ENCODE data around the gene LARGE2. TPM values are rescaled to one million over a fixed set of nuclear protein-coding genes. Genes with fewer than 3 reads are reported as not detected.

Gene LARGE2
- total RNA-seq, 2 donors from 2014 or later, result 3.9 to 7.9 TPM

DNA sequence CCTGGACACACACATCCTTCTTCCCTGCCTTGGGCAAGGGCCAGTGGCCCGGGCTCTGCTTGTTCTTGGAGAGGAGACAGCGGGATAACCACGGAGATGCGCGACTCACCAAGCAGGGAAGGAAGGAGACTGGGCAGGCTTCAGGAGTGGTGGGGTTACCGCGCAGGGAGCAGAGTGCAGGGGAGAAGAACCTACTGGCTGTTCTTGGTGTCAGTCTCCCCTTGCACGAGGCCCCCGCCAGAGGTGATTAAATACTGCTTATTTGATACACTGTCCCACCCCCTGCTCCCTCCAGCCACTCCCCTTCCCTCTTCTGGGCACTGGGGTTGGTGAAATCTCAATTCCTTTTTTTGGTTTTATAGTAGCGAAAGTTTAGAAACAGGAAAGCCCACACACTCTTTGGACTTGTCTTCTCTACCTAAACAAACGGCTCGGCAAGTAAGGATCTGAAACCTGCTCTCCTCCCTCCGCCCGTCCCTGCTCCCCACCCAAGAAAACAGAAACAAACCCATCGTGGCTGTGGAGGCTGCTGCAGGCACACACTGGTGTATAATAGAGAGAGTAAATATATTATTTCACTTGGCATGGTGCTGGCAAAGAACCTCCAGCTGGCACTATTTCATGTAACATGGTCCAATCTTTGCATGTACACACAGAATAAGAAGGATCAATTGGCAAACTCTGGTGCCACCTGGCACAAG lies 10.8 kb downstream of the LARGE2 start:
- H3K27ac Mint-ChIP-seq, result peak overlapping the region; percentile 43

DNA sequence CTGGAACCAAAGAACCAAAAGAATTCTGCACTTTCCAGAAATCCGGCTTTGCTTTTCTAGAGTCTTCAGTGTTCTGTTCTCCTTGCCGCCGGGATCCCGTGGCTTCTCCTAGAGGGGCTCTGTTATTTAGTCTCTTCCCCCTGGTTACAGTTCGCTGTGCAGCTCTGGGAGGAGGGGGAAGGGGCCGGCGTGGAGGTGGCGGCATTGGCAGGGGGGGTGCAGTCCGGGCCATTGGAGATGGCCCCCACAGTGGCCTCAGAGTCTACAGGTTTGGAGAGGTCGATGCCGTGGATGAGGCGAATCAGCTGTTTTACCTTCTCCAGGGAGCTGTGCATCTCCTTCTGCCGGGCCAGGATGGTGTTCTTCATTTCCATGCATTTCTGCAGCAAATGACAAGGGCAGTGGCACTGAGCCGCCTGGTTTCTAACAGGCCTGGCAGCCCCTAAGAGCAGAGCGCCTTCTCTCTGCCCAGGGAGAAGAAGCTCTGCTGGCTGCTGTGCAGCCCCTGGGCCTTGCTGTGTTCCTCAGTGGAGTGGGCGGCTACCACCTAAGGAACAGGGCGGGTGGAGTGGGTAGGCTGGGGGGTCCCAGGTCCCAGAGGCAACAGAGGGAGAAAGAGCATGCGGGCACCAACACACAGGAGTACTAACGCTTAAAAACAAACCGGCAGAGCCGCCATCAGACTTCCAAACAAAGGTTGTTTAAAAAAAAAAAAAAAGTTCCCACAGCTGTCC lies 11.6 kb downstream of the LARGE2 start:
- no peaks in the 10 kb centered on the region for H3K27me3 Mint-ChIP-seq
- no peak for ATAC-seq
- H3K36me3 Mint-ChIP-seq (ENCODE audit: low read depth), result no peaks in the 10 kb centered on the region
- H3K4me1 Mint-ChIP-seq, result peaks cover 27% of the 10 kb centered on the region
- H3K27ac Mint-ChIP-seq, result no peak overlapping the region
- H3K9me3 ChIP-seq (ENCODE audit: control insufficient read depth, low read length, poor library complexity, severe bottlenecking), result no peaks in the 10 kb centered on the region
- no peak overlapping the region for H3K4me3 Mint-ChIP-seq
- no peak for DNase-seq

More for the DNA sequence above, 10.8 kb downstream of the LARGE2 start:
- H3K4me3 Mint-ChIP-seq, result peak overlapping the region; percentile 3
- no peaks in the 10 kb centered on the region for H3K9me3 ChIP-seq (ENCODE audit: control insufficient read depth, low read length, poor library complexity, severe bottlenecking)
- ATAC-seq (peak; percentile 16), DNase-seq (no peak)
- H3K27me3 Mint-ChIP-seq, result no peaks in the 10 kb centered on the region
- peaks cover 29% of the 10 kb centered on the region for H3K4me1 Mint-ChIP-seq
- no peaks in the 10 kb centered on the region for H3K36me3 Mint-ChIP-seq (ENCODE audit: low read depth)

DNA sequence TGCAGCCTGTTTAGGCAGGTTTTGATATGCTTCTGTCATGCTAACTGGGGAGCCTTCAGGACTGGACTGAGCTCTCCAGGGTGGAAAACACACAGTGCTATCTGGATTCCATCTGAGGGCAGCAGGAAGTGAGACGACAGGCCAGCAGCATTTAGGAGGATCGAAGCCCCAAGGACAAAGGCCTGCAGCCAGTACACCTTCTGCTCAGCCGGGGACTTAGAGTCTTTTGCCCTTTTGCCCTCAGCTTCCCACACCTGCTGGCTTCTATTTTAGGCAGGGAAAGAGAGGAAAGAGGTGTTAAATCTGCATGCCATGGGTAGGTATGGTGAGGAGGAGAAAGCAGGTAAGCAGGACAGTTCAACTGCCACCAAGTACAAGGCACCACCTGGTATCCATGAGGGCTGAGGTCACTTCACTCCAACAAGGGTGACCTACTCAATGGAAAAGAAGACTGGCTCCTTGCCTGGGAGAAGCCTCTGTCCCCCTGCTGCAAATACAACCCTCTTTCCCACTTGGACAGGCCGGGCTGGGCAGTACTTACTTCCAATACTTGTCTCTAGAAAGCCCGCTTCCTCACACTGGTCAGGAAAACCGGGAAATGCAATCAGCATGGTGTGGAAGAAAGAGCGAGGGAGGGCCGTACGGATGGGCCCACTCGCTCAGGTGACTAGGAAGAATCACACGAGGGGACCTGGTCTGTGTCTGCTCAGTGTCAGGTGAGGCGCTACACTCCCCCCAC lies 12.3 kb downstream of the LARGE2 start:
- no peak for ATAC-seq
- no peak overlapping the region for H3K4me3 Mint-ChIP-seq
- H3K27ac Mint-ChIP-seq, result no peak overlapping the region
- H3K36me3 Mint-ChIP-seq (ENCODE audit: low read depth), result no peaks in the 10 kb centered on the region
- peaks cover 21% of the 10 kb centered on the region for H3K4me1 Mint-ChIP-seq
- H3K9me3 ChIP-seq (ENCODE audit: control insufficient read depth, low read length, poor library complexity, severe bottlenecking), result no peaks in the 10 kb centered on the region
- no peaks in the 10 kb centered on the region for H3K27me3 Mint-ChIP-seq
- DNase-seq, result no peak

DNA sequence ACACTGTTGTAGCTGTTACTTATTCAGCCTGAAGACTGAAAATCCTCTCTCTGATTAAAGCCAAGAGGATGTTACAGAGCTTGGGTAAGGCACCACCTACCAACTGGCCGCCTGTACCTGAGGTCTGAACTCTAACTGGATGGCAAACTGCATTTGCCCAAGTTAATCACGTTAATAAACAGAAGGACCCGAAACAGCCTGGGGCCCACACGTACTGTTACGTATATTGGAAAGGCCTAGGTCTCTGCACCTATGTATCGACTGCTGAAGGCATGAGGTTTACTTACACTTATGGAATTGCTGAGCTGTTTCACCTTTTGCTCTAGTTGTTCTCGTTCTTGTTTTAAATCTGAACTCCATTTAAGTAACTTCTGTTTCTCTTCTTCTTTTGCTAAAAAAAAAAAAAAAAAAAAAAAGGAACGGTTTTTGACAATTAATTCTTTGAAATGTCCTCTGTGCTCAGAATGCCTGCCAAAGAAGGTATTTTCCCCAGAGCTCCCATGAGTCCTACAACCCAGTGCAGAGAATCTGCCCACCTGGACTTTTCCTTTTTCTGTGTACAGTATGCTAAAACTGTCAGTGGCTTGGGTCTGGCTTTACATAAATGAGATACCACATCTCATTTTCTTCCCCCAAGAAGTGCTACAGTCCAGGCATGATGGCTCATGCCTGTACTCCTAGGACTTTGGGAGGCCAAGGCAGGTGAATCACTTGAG lies 13.1 kb downstream of the LARGE2 start:
- H3K27ac Mint-ChIP-seq, result no peak overlapping the region
- H3K36me3 Mint-ChIP-seq (ENCODE audit: low read depth), result no peaks in the 10 kb centered on the region
- no peaks in the 10 kb centered on the region for H3K9me3 ChIP-seq (ENCODE audit: control insufficient read depth, low read length, poor library complexity, severe bottlenecking)

DNA sequence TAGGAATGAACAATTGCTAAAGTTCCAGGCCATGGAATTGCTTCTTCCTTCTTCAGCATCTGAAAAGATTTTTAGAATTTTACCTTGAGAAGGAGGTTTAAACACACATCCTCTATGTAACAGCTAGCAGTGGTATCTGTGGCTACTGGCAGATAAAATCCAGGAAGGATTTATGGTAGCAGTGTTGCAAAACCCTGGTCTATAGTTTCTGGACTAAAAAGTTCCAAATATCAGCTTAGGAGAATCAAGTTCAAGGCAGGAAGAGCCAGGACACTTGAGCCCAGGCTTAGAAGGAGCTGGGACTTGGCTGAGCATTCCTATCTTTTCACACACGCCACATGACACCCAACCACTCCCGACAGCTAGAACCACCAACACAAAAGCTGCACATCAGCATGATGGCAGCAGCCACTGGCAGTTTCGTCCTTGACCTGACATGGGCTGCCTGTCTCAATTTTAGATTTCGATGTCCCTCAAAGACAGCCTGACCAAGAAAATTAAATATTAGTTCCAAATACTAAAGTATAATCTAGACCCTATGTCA lies 14.1 kb downstream of the LARGE2 start:
- Mint-ChIP-seq H3K4me3 (no peak overlapping the region), H3K27ac (peak overlapping the region; percentile 11), H3K4me1 (peaks cover 5% of the 10 kb centered on the region), H3K36me3 (ENCODE audit: low read depth) (no peaks in the 10 kb centered on the region), H3K27me3 (no peaks in the 10 kb centered on the region)
- DNase-seq, result no peak
- no peak for ATAC-seq
- H3K9me3 ChIP-seq (ENCODE audit: control insufficient read depth, low read length, poor library complexity, severe bottlenecking), result no peaks in the 10 kb centered on the region

More for the DNA sequence above, 13.1 kb downstream of the LARGE2 start:
- H3K4me3 Mint-ChIP-seq, result no peak overlapping the region
- H3K27me3 Mint-ChIP-seq, result no peaks in the 10 kb centered on the region
- no peak for ATAC-seq
- peaks cover 14% of the 10 kb centered on the region for H3K4me1 Mint-ChIP-seq
- DNase-seq, result no peak

DNA sequence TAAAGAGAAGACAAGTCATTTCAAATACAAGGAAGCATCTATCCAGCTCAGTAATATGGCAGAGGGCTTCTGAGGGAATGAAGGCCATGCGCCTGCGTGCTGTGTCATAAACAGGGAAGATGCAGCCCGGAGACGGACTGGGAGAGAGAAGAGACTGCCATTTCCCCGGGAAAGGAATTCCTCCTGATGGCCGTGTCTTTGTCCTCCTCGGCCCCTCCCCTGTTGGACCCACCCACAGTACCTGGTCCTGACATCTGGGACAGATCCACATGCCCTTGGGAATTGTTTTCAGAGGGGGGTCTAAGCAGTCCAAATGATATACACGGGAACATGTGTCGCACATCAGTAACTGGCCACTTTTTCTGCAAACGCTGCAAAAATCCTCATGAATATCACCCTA lies 15.5 kb downstream of the LARGE2 start:
- no peak overlapping the region for H3K4me3 Mint-ChIP-seq
- ATAC-seq, result no peak
- H3K4me1 Mint-ChIP-seq, result no peaks in the 10 kb centered on the region
- DNase-seq, result no peak
- no peaks in the 10 kb centered on the region for H3K9me3 ChIP-seq (ENCODE audit: control insufficient read depth, low read length, poor library complexity, severe bottlenecking)
- no peaks in the 10 kb centered on the region for H3K36me3 Mint-ChIP-seq (ENCODE audit: low read depth)
- H3K27me3 Mint-ChIP-seq, result no peaks in the 10 kb centered on the region
- H3K27ac Mint-ChIP-seq, result no peak overlapping the region

DNA sequence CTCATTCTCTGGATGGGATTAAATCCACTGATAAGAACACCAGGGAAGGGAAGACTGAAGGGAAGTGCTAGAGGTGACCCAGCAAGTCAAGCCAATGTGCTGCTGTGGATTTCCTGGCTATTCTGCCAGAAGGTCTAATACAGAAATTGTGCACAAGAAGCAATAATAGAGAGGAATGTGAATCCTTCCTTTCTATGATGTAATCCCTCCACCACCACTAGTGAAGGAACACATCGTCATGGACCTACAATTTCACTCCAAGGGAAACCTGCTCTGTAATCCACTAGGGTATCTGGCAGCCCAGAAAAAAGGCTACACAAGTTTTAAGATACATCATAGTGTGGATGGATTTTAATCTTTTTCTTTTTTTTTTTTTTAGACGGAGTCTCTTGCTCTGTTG lies 17.4 kb downstream of the LARGE2 start:
- ATAC-seq (no peak), DNase-seq (no peak)
- no peak overlapping the region for H3K27ac Mint-ChIP-seq
- H3K9me3 ChIP-seq (ENCODE audit: control insufficient read depth, low read length, poor library complexity, severe bottlenecking), result no peaks in the 10 kb centered on the region
- no peaks in the 10 kb centered on the region for H3K27me3 Mint-ChIP-seq
- H3K36me3 Mint-ChIP-seq (ENCODE audit: low read depth), result peaks cover 3% of the 10 kb centered on the region
- H3K4me1 Mint-ChIP-seq, result peaks cover 3% of the 10 kb centered on the region
- no peak overlapping the region for H3K4me3 Mint-ChIP-seq

DNA sequence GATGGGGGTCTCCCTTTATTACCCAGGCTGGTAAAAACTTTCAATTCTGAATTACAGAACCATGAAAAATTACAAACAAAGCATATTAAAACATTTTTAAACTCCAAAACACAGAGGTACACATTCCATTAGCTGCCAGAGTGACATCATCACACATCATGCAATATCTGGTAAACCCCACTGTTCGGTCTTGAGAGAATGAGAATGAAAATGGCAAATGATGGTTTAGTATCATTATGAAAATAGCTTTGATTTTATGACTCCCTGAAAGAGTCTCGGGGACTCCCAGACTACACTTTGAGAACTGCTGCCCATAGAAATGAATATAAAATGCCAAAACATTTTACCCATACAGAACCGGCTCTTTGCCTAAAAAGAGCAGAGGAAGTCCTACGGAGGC lies 18.8 kb downstream of the LARGE2 start:
- Mint-ChIP-seq H3K36me3 (ENCODE audit: low read depth) (peaks cover 10% of the 10 kb centered on the region), H3K27me3 (no peaks in the 10 kb centered on the region)

DNA sequence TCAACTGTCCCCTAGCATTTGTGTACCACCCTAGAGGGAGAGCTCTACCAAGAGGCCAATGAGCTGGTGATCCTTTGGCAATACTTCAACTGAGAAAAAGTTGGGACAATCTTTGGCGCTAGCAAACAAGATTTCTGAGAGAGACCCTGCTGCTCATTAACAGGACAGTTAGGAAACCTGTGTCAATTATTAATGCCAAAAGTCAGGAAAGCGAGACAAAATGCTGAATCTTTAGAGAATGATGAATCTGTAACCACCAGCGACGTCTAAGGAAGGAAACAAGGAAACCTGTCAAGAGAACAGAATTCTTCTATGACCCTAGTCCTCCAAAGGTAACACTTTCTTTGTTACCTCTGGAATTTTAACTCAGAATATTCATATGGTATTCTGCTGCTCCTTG lies 19.9 kb downstream of the LARGE2 start:
- no peak overlapping the region for H3K4me3 Mint-ChIP-seq
- H3K27me3 Mint-ChIP-seq, result no peaks in the 10 kb centered on the region
- H3K27ac Mint-ChIP-seq, result no peak overlapping the region
- H3K4me1 Mint-ChIP-seq, result peaks cover 5% of the 10 kb centered on the region
- no peak for DNase-seq
- no peaks in the 10 kb centered on the region for H3K9me3 ChIP-seq (ENCODE audit: control insufficient read depth, low read length, poor library complexity, severe bottlenecking)
- no peak for ATAC-seq
- H3K36me3 Mint-ChIP-seq (ENCODE audit: low read depth), result peaks cover 10% of the 10 kb centered on the region

More for the DNA sequence above, 18.8 kb downstream of the LARGE2 start:
- DNase-seq, result no peak
- peaks cover 5% of the 10 kb centered on the region for H3K4me1 Mint-ChIP-seq
- no peak for ATAC-seq
- no peak overlapping the region for H3K4me3 Mint-ChIP-seq
- H3K27ac Mint-ChIP-seq, result no peak overlapping the region
- no peaks in the 10 kb centered on the region for H3K9me3 ChIP-seq (ENCODE audit: control insufficient read depth, low read length, poor library complexity, severe bottlenecking)

DNA sequence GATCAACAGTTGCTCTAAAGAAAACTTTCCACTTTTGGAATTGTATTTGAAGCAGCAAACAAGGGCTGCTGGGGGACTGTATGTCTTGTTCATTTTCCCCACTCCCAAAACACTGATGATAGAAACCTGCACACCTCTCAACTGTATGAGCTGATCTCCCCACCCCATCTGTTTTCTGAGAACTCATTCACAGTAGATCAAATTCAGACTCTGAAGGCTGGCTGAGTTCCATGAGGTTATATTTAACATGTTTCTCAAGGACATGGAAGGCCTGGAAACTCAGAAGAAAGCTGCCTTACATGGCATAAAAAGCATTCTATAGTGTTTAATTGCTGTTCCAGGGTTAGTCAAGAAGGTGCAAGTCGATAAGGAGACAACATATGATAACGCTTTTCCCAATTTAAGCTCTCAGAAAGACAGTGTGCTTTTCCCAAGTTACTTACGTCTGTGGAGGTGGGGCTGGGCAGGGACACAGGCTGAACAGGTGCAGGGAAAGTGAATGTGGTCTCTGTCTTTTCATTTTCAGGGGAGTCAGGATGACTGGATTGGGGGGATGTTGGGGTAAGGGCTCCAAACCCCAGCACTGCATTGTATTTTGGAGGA lies 23.0 kb downstream of the LARGE2 start:
- peaks cover 5% of the 10 kb centered on the region for H3K4me1 Mint-ChIP-seq
- H3K4me3 Mint-ChIP-seq, result no peak overlapping the region
- H3K36me3 Mint-ChIP-seq (ENCODE audit: low read depth), result peaks cover 14% of the 10 kb centered on the region
- H3K9me3 ChIP-seq (ENCODE audit: control insufficient read depth, low read length, poor library complexity, severe bottlenecking), result no peaks in the 10 kb centered on the region
- H3K27me3 Mint-ChIP-seq, result no peaks in the 10 kb centered on the region
- H3K27ac Mint-ChIP-seq, result peak overlapping the region; percentile 34
- no peak for DNase-seq
- ATAC-seq, result no peak

DNA sequence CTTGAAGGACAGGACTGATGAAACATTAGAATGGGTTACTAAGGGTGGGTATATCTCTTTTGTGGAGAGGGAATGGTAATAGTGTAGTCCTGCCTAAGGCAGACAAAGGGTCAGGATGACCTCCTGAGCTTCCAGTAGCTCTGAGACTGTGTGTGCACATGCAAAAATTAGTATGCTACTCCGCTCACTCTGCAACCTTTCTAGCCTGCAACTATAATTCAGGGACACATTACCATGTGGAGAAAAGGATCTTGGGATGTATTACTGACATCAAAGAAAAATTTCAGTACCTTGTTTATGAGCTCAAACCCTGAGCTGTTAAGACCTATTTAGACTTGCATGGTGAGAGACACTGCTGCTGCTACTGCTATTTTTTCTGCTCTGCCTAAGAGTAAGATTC lies 25.4 kb downstream of the LARGE2 start:
- Mint-ChIP-seq H3K4me3 (no peak overlapping the region), H3K36me3 (ENCODE audit: low read depth) (peaks cover 14% of the 10 kb centered on the region), H3K4me1 (peaks cover 5% of the 10 kb centered on the region), H3K27me3 (no peaks in the 10 kb centered on the region), H3K27ac (no peak overlapping the region)
- no peak for ATAC-seq
- no peak for DNase-seq
- no peaks in the 10 kb centered on the region for H3K9me3 ChIP-seq (ENCODE audit: control insufficient read depth, low read length, poor library complexity, severe bottlenecking)

DNA sequence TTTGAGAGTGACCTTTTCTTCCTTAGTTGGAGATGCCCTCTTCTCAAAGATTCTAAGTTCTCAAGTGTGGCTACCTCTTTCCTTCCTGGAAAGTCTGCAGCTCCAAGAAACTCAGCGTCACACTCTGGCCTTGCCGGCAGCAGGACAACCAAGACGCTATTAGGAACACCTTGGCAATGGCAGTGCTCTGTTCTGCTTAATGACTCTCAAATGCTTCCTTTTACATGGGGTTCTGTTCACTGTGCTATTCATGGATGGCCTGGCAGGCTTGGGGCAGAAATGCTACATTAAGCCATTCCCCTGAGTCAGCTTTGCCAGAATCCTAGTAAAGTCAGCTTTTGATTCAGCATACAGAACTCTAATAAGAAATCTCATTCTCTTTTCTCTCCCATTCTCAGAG lies 25.9 kb downstream of the LARGE2 start:
- DNase-seq (no peak), ATAC-seq (no peak)
- H3K9me3 ChIP-seq (ENCODE audit: control insufficient read depth, low read length, poor library complexity, severe bottlenecking), result no peaks in the 10 kb centered on the region
- H3K27me3 Mint-ChIP-seq, result no peaks in the 10 kb centered on the region
- H3K27ac Mint-ChIP-seq, result no peak overlapping the region
- peaks cover 14% of the 10 kb centered on the region for H3K36me3 Mint-ChIP-seq (ENCODE audit: low read depth)
- peaks cover 5% of the 10 kb centered on the region for H3K4me1 Mint-ChIP-seq
- H3K4me3 Mint-ChIP-seq, result no peak overlapping the region

Measured in T-helper 17 cell (primary cell).